GM08714 (cell line): Measurements from ENCODE around the gene ST6GALNAC2.
"Not testable (repeated sequence)": the region's sequence is repeated elsewhere in the genome, so short reads cannot be mapped to it uniquely, and the experiment has no call there.

ENCODE experiments used
- H3K4me3 ChIP-seq: fragments of 200-500 bp; sonication (Bioruptor generic); 2 replicates; pipeline ENCODE4 v1.5.1; 2014; ENCODE audit warnings: mild to moderate bottlenecking, low read length, inconsistent platforms
- ZNF274 ChIP-seq: IDR thresholded peaks from 2 replicates; pipeline ENCODE4 v1.6.1; 2012; ENCODE audit warnings: mild to moderate bottlenecking, low read depth, low read length

The ST6GALNAC2 gene

GRCh38 chr17:76538281-76538931 lies 47.3 kb downstream of the ST6GALNAC2 start:
- H3K4me3 ChIP-seq, result no peak overlapping the region
- TF ChIP-seq ZNF274, result no peak

- no peak for TF ChIP-seq ZNF274
- H3K4me3 ChIP-seq, result no peak within 1 kb of the TSS
These were observed 47.9 kb downstream of the ST6GALNAC2 start, which contains the start of gene CYGB for GRCh38 chr17:76537578-76538280. Gene CYGB, minus strand, starts transcription at chr17:76537709. Its CDS starts 167 bp downstream, at chr17:76537542.

- no peak for TF ChIP-seq ZNF274
- H3K4me3 ChIP-seq, result no peak overlapping the region
These were observed 48.4 kb downstream of the ST6GALNAC2 start for GRCh38 chr17:76537288-76537577.

- H3K4me3 ChIP-seq, result no peak overlapping the region
- no peak for TF ChIP-seq ZNF274
These were observed 49.0 kb downstream of the ST6GALNAC2 start for GRCh38 chr17:76536511-76537287.

GRCh38 chr17:76535788-76536510 lies 49.7 kb downstream of the ST6GALNAC2 start:
- no peak overlapping the region for H3K4me3 ChIP-seq
- TF ChIP-seq ZNF274, result no peak

GRCh38 chr17:76534831-76535732 lies 50.6 kb downstream of the ST6GALNAC2 start:
- TF ChIP-seq ZNF274, result no peak
- H3K4me3 ChIP-seq, result no peak overlapping the region

- H3K4me3 ChIP-seq, result not testable (repeated sequence)
These were observed 51.9 kb downstream of the ST6GALNAC2 start for GRCh38 chr17:76533640-76534359.

GRCh38 chr17:76532072-76532651 lies 53.5 kb downstream of the ST6GALNAC2 start:
- H3K4me3 ChIP-seq, result no peak overlapping the region
- TF ChIP-seq ZNF274, result no peak

- TF ChIP-seq ZNF274, result no peak
These were observed 54.1 kb downstream of the ST6GALNAC2 start for GRCh38 chr17:76531486-76532038.

GRCh38 chr17:76530811-76531485 lies 54.7 kb downstream of the ST6GALNAC2 start:
- no peak overlapping the region for H3K4me3 ChIP-seq
- TF ChIP-seq ZNF274, result no peak

More at GRCh38 chr17:76531486-76532038, 54.1 kb downstream of the ST6GALNAC2 start:
- H3K4me3 ChIP-seq, result no peak overlapping the region

- no peak overlapping the region for H3K4me3 ChIP-seq
These were observed 55.5 kb downstream of the ST6GALNAC2 start for GRCh38 chr17:76530095-76530723.

More at GRCh38 chr17:76530095-76530723, 55.5 kb downstream of the ST6GALNAC2 start:
- TF ChIP-seq ZNF274, result no peak
